Activated CD4-positive, alpha-beta memory T cell treated with anti-CD3 and anti-CD28 coated beads for 36 hours (primary cell): ENCODE data around the gene CTSF. TPM values are rescaled to one million over a fixed set of nuclear protein-coding genes. Genes with fewer than 3 reads are reported as not detected.
A peak's percentile ranks its signal among the peaks of the same experiment; 100 is the strongest.

Experiments
- CTCF ChIA-PET: fragments of 350-600 bp; sonication (Branson Sonifier 250); formaldehyde crosslinking; loops from one replicate; lab custom pipeline; 2021; ENCODE audit warnings: antibody characterized with exemption, inconsistent platforms; lab: Charles Lee
- POLR2A ChIA-PET: fragments of 350-600 bp; sonication (Branson Sonifier 250); formaldehyde crosslinking; loops from one replicate; lab custom pipeline; 2021; ENCODE audit warnings: antibody characterized with exemption; lab: Charles Lee
- DNase-seq: peaks from one replicate; pipeline ENCODE4 v3.0.0-alpha.2; 2020
- H3K27ac Mint-ChIP-seq: one replicate; pipeline ENCODE4 v1.8.0; 2021; ENCODE audit warnings: mixed read lengths
- H3K27me3 Mint-ChIP-seq: one replicate; pipeline ENCODE4 v1.8.0; 2021; ENCODE audit warnings: mixed read lengths
- H3K36me3 Mint-ChIP-seq: one replicate; pipeline ENCODE4 v1.8.0; 2021; ENCODE audit warnings: mixed read lengths
- H3K4me1 Mint-ChIP-seq: one replicate; pipeline ENCODE4 v1.8.0; 2021; ENCODE audit warnings: low read depth, mixed read lengths
- H3K4me3 Mint-ChIP-seq: one replicate; pipeline ENCODE4 v1.8.0; 2021; ENCODE audit warnings: mild to moderate bottlenecking, mixed read lengths
- H3K9me3 Mint-ChIP-seq: one replicate; pipeline ENCODE4 v1.8.0; 2021; ENCODE audit warnings: mixed read lengths
- intact Hi-C: fragments of 100-400 bp; cut with micrococcal nuclease; formaldehyde crosslinking; loops from one replicate; pipeline ENCODE4 v1.15.1; 2023
- total RNA-seq, 2 experiments: library from RNA; stranded (reverse); gene quantifications; one replicate each; pipeline ENCODE4 v1.2.3, GENCODE V29; 2021

CTSF gene
- total RNA-seq, 2 experiments from 2014 or later: 1.4 to 1.5 TPM

GRCh38 chr11:66603072-66603471 lies 34.7 kb upstream of the CTSF start:
- CTCF ChIA-PET: interaction anchor here (1.0 kb wide), 1 partner anchor 11 kb away, joined by 3 read pairs; no protein-coding TSS in a partner anchor
- Mint-ChIP-seq H3K9me3 (no peaks in the 10 kb centered on the region), H3K27me3 (no peaks in the 10 kb centered on the region), H3K27ac (no peak overlapping the region), H3K36me3 (peaks cover 11% of the 10 kb centered on the region), H3K4me1 (no peaks in the 10 kb centered on the region), H3K4me3 (no peak overlapping the region)
- intact Hi-C loops: no loop called here
- no peak for DNase-seq
- POLR2A ChIA-PET: no interaction called here

GRCh38 chr11:66600631-66601233 lies 32.3 kb upstream of the CTSF start:
- POLR2A ChIA-PET: interaction anchor here (1.1 kb wide), 1 partner anchor 16 kb away, joined by 3 read pairs; the partner anchor contains the start of gene RBM14

GRCh38 chr11:66600219-66600618 lies 31.8 kb upstream of the CTSF start:
- Mint-ChIP-seq H3K27me3 (no peaks in the 10 kb centered on the region), H3K4me3 (no peak overlapping the region), H3K4me1 (peaks cover 8% of the 10 kb centered on the region), H3K27ac (no peak overlapping the region), H3K9me3 (no peaks in the 10 kb centered on the region), H3K36me3 (peaks cover 9% of the 10 kb centered on the region)
- POLR2A ChIA-PET: interaction anchor here (0.6 to 1.1 kb wide), 2 partner anchors 16 to 63 kb away, joined by 3 read pairs; partner anchors contain the start of gene RBM14
- CTCF ChIA-PET: no interaction called here
- intact Hi-C loops: no loop called here
- no peak for DNase-seq

More at GRCh38 chr11:66600631-66601233, 32.3 kb upstream of the CTSF start:
- CTCF ChIA-PET: no interaction called here
- peaks cover 9% of the 10 kb centered on the region for H3K36me3 Mint-ChIP-seq
- H3K9me3 Mint-ChIP-seq: no peaks in the 10 kb centered on the region
- no peak for DNase-seq
- no peak overlapping the region for H3K4me3 Mint-ChIP-seq
- no peaks in the 10 kb centered on the region for H3K27me3 Mint-ChIP-seq
- H3K4me1 Mint-ChIP-seq: peaks cover 3% of the 10 kb centered on the region
- no peak overlapping the region for H3K27ac Mint-ChIP-seq
- intact Hi-C loops: no loop called here

GRCh38 chr11:66598993-66599392 lies 30.6 kb upstream of the CTSF start:
- Mint-ChIP-seq H3K4me1 (peaks cover 15% of the 10 kb centered on the region), H3K27me3 (no peaks in the 10 kb centered on the region), H3K27ac (no peak overlapping the region), H3K36me3 (peaks cover 7% of the 10 kb centered on the region), H3K9me3 (no peaks in the 10 kb centered on the region), H3K4me3 (no peak overlapping the region)
- no peak for DNase-seq
- POLR2A ChIA-PET: no interaction called here
- CTCF ChIA-PET: no interaction called here
- intact Hi-C loops: no loop called here

GRCh38 chr11:66595245-66595904 lies 27.0 kb upstream of the CTSF start:
- peaks cover 4% of the 10 kb centered on the region for H3K36me3 Mint-ChIP-seq
- no peaks in the 10 kb centered on the region for H3K27me3 Mint-ChIP-seq
- H3K27ac Mint-ChIP-seq: peak overlapping the region; percentile 39
- H3K4me3 Mint-ChIP-seq: peak overlapping the region; percentile 2
- peaks cover 30% of the 10 kb centered on the region for H3K4me1 Mint-ChIP-seq
- peak; percentile 32 for DNase-seq
- CTCF ChIA-PET: interaction anchor here (1.4 to 2.6 kb wide), 3 partner anchors 18 to 206 kb away, joined by 3 to 14 read pairs (median 6); partner anchors contain the start of gene RBM4B
- H3K9me3 Mint-ChIP-seq: no peaks in the 10 kb centered on the region
- intact Hi-C loops: no loop called here
- POLR2A ChIA-PET: interaction anchor here (1.2 to 1.5 kb wide), 3 partner anchors 10 to 246 kb away, joined by 3 to 4 read pairs (median 3); partner anchors contain the start of gene RBM4B

- ChIA-PET POLR2A (interaction anchor here (1.0 to 2.5 kb wide), 3 partner anchors 23 to 84 kb away, joined by 3 to 18 read pairs (median 3); partner anchors contain the start of genes RBM14 and RBM4B), CTCF (interaction anchor here (1.5 to 4.9 kb wide), 4 partner anchors 14 to 84 kb away, joined by 8 to 46 read pairs (median 12); partner anchors contain the start of genes RBM14 and RBM4B)
- peak overlapping the region; percentile 90 for H3K27ac Mint-ChIP-seq
- intact Hi-C loops: loop anchor here (1.0 to 2.0 kb wide), 4 partner anchors 23 to 151 kb away; partner anchors contain the start of genes ACTN3, RBM14, RBM4B and ZDHHC24
- no peak for DNase-seq
- peaks cover 3% of the 10 kb centered on the region for H3K36me3 Mint-ChIP-seq
- H3K4me3 Mint-ChIP-seq: peak overlapping the region; percentile 100
- no peaks in the 10 kb centered on the region for H3K9me3 Mint-ChIP-seq
- peaks cover 30% of the 10 kb centered on the region for H3K4me1 Mint-ChIP-seq
- no peaks in the 10 kb centered on the region for H3K27me3 Mint-ChIP-seq
Measured at GRCh38 chr11:66593650-66594049, 25.2 kb upstream of the CTSF start.

GRCh38 chr11:66593303-66593635 lies 24.9 kb upstream of the CTSF start:
- peak overlapping the region; percentile 90 for H3K27ac Mint-ChIP-seq
- H3K36me3 Mint-ChIP-seq: peaks cover 3% of the 10 kb centered on the region
- POLR2A ChIA-PET: interaction anchor here (1.0 to 2.5 kb wide), 3 partner anchors 23 to 85 kb away, joined by 3 to 18 read pairs (median 3); partner anchors contain the start of genes RBM14 and RBM4B
- intact Hi-C loops: loop anchor here (1.0 to 2.0 kb wide), 4 partner anchors 23 to 151 kb away; partner anchors contain the start of genes ACTN3, RBM14, RBM4B and ZDHHC24
- CTCF ChIA-PET: interaction anchor here (1.0 to 4.9 kb wide), 13 partner anchors 14 to 155 kb away, joined by 3 to 46 read pairs (median 8); partner anchors contain the start of genes ACTN3, CTSF, MRPL11 and RBM14
- H3K4me3 Mint-ChIP-seq: peak overlapping the region; percentile 100
- H3K9me3 Mint-ChIP-seq: no peaks in the 10 kb centered on the region
- no peaks in the 10 kb centered on the region for H3K27me3 Mint-ChIP-seq
- H3K4me1 Mint-ChIP-seq: peaks cover 30% of the 10 kb centered on the region
- no peak for DNase-seq

- Mint-ChIP-seq H3K9me3 (no peaks in the 10 kb centered on the region), H3K4me1 (peaks cover 30% of the 10 kb centered on the region), H3K27me3 (no peaks in the 10 kb centered on the region), H3K4me3 (peak within 1 kb of the TSS; percentile 100), H3K27ac (peak within 1 kb of the TSS; percentile 90), H3K36me3 (peaks cover 3% of the 10 kb centered on the region)
- ChIA-PET POLR2A (interaction anchor here (1.1 to 2.5 kb wide), 4 partner anchors 24 to 86 kb away, joined by 3 to 18 read pairs (median 6); partner anchors contain the start of genes ACTN3, RBM14, RBM4B and ZDHHC24), CTCF (interaction anchor here (0.7 to 4.9 kb wide), 17 partner anchors 11 to 206 kb away, joined by 3 to 46 read pairs (median 4); partner anchors contain the start of genes ACTN3, CTSF, MRPL11 and RBM14)
- peak; percentile 99 for DNase-seq
- intact Hi-C loops: loop anchor here (1.0 to 2.0 kb wide), 4 partner anchors 24 to 152 kb away; partner anchors contain the start of genes ACTN3, RBM14, RBM4B and ZDHHC24
Measured at GRCh38 chr11:66592457-66593302, 24.3 kb upstream of the CTSF start, which contains the start of the genes CCDC87 and CCS. TSS of gene CCDC87 (minus strand) at chr11:66593063. CDS start at chr11:66593015, 48 bp downstream. TSS of gene CCS (plus strand) at chr11:66593185. CDS start at chr11:66593262, 77 bp downstream.

GRCh38 chr11:66591175-66591574 lies 22.8 kb upstream of the CTSF start:
- ChIA-PET POLR2A (interaction anchor here (1.8 kb wide), 1 partner anchor 45 kb away, joined by 5 read pairs; the partner anchor contains the start of genes ACTN3 and ZDHHC24), CTCF (interaction anchor here (0.6 to 4.9 kb wide), 5 partner anchors 11 to 103 kb away, joined by 3 to 46 read pairs (median 11); partner anchors contain the start of genes RBM4 and RBM4B)
- Mint-ChIP-seq H3K4me3 (no peak overlapping the region), H3K27ac (no peak overlapping the region), H3K27me3 (no peaks in the 10 kb centered on the region), H3K36me3 (peaks cover 3% of the 10 kb centered on the region), H3K9me3 (no peaks in the 10 kb centered on the region), H3K4me1 (peaks cover 30% of the 10 kb centered on the region)
- no peak for DNase-seq
- intact Hi-C loops: no loop called here

GRCh38 chr11:66589996-66590675 lies 21.7 kb upstream of the CTSF start:
- no peak overlapping the region for H3K27ac Mint-ChIP-seq
- no peaks in the 10 kb centered on the region for H3K9me3 Mint-ChIP-seq

More at GRCh38 chr11:66589996-66590675, 21.7 kb upstream of the CTSF start:
- ChIA-PET CTCF (interaction anchor here (0.6 to 4.9 kb wide), 6 partner anchors 10 to 204 kb away, joined by 3 to 46 read pairs (median 6); no protein-coding TSS in a partner anchor), POLR2A (interaction anchor here (1.4 kb wide), 1 partner anchor 44 kb away, joined by 4 read pairs; the partner anchor contains the start of gene ZDHHC24)
- Mint-ChIP-seq H3K4me3 (no peak overlapping the region), H3K27me3 (no peaks in the 10 kb centered on the region), H3K36me3 (peaks cover 3% of the 10 kb centered on the region), H3K4me1 (peaks cover 22% of the 10 kb centered on the region)
- intact Hi-C loops: no loop called here
- DNase-seq: no peak
